CD4-positive, alpha-beta T cell (primary cell): Measurements from ENCODE around the gene BTBD9. TPM values are rescaled to one million over a fixed set of nuclear protein-coding genes. Genes with fewer than 3 reads are reported as not detected.

Source experiments
- ATAC-seq: fragments of 200-7000 bp; cut with Tn5 transposase; one replicate; pipeline ENCODE4 v1.10.0; 2022; ENCODE audit warnings: mild to moderate bottlenecking; ENCODE audit not compliant: poor library complexity
- CTCF ChIA-PET: fragments of 350-600 bp; sonication (Branson Sonifier 250); formaldehyde crosslinking; loops from one replicate; lab custom pipeline; 2021; ENCODE audit warnings: antibody characterized with exemption, inconsistent platforms; lab: Charles Lee
- POLR2A ChIA-PET: fragments of 350-600 bp; sonication (Branson Sonifier 250); formaldehyde crosslinking; loops from one replicate; lab custom pipeline; 2021; ENCODE audit warnings: antibody characterized with exemption, inconsistent platforms; lab: Charles Lee
- DNase-seq, 14 experiments: peaks; one replicate each; pipeline ENCODE4 v3.0.0-alpha.2; 2013 to 2020; ENCODE audit warnings: mixed read lengths in 2 of 14
- H3K27ac ChIP-seq, 2 donors: one replicate each; pipeline versions ENCODE4 v1.5.1 to v1.7.0; 2013; ENCODE audit warnings: low read length in 2 of 2, low read depth in 1 of 2, mild to moderate bottlenecking in 1 of 2
- H3K27me3 ChIP-seq, 2 experiments: 1 replicate in 1 of 2; 2 replicates in 1 of 2; pipeline versions ENCODE4 v1.6.1 to v1.7.0; 2013; ENCODE audit warnings: low read length in 2 of 2, control low read depth in 1 of 2, mild to moderate bottlenecking in 1 of 2, moderate library complexity in 1 of 2; ENCODE audit not compliant: insufficient read depth in 2 of 2, control insufficient read depth in 1 of 2
- H3K36me3 ChIP-seq: one replicate; pipeline ENCODE4 v1.6.1; 2013; ENCODE audit warnings: low read length, control low read depth; ENCODE audit not compliant: insufficient read depth
- H3K4me1 ChIP-seq: one replicate; pipeline ENCODE4 v1.6.1; 2013; ENCODE audit warnings: low read length, control low read depth; ENCODE audit not compliant: insufficient read depth
- H3K4me3 ChIP-seq: one replicate; pipeline ENCODE4 v1.5.1; 2013; ENCODE audit warnings: mild to moderate bottlenecking, low read length, moderate library complexity
- H3K9me3 ChIP-seq, 2 experiments: 1 replicate in 1 of 2; 2 replicates in 1 of 2; pipeline versions ENCODE4 v1.6.1 to v1.7.0; 2013; ENCODE audit warnings: low read length in 2 of 2, mild to moderate bottlenecking in 2 of 2, control low read depth in 1 of 2, moderate library complexity in 1 of 2; ENCODE audit not compliant: control insufficient read depth in 1 of 2, insufficient read depth in 1 of 2
- H3K27ac Mint-ChIP-seq: one replicate; pipeline ENCODE4 v1.8.0; 2020; ENCODE audit warnings: mixed read lengths
- H3K27me3 Mint-ChIP-seq: one replicate; pipeline ENCODE4 v1.8.0; 2021; ENCODE audit warnings: mixed read lengths
- H3K36me3 Mint-ChIP-seq: one replicate; pipeline ENCODE4 v1.8.0; 2021; ENCODE audit warnings: low read depth, mixed read lengths
- H3K4me1 Mint-ChIP-seq: one replicate; pipeline ENCODE4 v1.8.0; 2021; ENCODE audit warnings: low read depth, mixed read lengths
- H3K4me3 Mint-ChIP-seq: one replicate; pipeline ENCODE4 v1.8.0; 2020; ENCODE audit warnings: mild to moderate bottlenecking, mixed read lengths
- H3K9me3 Mint-ChIP-seq: one replicate; pipeline ENCODE4 v1.8.0; 2020; ENCODE audit warnings: mixed read lengths
- intact Hi-C, 2 experiments: fragments of 100-400 bp; cut with DNase I in 1 of 2; cut with micrococcal nuclease in 1 of 2; formaldehyde crosslinking; loops; one replicate each; pipeline versions ENCODE4 v1.15.1 to v1.9.0; 2023 to 2025; cut with DNase I, micrococcal nuclease
- total RNA-seq, 174 experiments: library from RNA in 2 of 174; stranded (reverse) in 2 of 174; gene quantifications; one replicate each; pipeline ENCODE4 v1.2.3 and lab custom pipeline; 2021 to 2026
- TF ChIP-seq, protein P1 (sequence below): fragments of 200-600 bp; IDR thresholded peaks from one replicate; pipeline ENCODE4 v1.8.0; 2022; ENCODE audit warnings: antibody characterized with exemption, mild to moderate bottlenecking

BTBD9 gene
- total RNA-seq, 2 experiments from 2014 or later, result 58.7 to 59.3 TPM

DNA sequence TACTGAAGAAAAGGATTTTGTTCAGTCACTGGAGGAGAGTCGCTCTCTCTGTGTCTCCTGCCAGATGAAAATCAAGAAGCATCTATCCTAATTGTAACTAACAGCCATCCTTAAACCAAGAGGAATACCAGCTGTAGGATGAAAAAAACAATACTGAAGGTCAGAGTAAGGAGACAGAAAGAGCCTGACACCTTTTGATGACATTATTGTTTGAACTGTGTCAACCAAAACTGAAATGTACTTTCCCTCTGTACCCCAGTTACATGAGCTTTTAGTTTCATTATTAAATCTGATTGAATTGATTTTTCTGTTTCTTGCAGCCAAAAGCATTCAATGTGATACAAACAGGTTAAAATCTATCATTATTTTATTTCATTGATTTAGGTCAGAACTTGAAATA lies 17.2 kb upstream of the BTBD9 start:
- Mint-ChIP-seq H3K9me3 (no peaks in the 10 kb centered on the region), H3K27me3 (no peaks in the 10 kb centered on the region), H3K36me3 (no peaks in the 10 kb centered on the region), H3K4me1 (no peaks in the 10 kb centered on the region), H3K4me3 (no peak overlapping the region), H3K27ac (no peak overlapping the region)
- Histone ChIP-seq H3K27ac (no peak overlapping the region), H3K4me3 (no peak overlapping the region), H3K9me3 (no peaks in the 10 kb centered on the region), H3K4me1 (no peaks in the 10 kb centered on the region), H3K36me3 (peaks cover 2% of the 10 kb centered on the region), H3K27me3 (no peaks in the 10 kb centered on the region)
- ChIA-PET CTCF (no interaction called here), POLR2A (no interaction called here)
- DNase-seq (no peak), ATAC-seq (no peak)
- intact Hi-C loops, result no loop called here
- TF ChIP-seq, protein P1, sequence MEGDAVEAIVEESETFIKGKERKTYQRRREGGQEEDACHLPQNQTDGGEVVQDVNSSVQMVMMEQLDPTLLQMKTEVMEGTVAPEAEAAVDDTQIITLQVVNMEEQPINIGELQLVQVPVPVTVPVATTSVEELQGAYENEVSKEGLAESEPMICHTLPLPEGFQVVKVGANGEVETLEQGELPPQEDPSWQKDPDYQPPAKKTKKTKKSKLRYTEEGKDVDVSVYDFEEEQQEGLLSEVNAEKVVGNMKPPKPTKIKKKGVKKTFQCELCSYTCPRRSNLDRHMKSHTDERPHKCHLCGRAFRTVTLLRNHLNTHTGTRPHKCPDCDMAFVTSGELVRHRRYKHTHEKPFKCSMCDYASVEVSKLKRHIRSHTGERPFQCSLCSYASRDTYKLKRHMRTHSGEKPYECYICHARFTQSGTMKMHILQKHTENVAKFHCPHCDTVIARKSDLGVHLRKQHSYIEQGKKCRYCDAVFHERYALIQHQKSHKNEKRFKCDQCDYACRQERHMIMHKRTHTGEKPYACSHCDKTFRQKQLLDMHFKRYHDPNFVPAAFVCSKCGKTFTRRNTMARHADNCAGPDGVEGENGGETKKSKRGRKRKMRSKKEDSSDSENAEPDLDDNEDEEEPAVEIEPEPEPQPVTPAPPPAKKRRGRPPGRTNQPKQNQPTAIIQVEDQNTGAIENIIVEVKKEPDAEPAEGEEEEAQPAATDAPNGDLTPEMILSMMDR, result no peak

DNA sequence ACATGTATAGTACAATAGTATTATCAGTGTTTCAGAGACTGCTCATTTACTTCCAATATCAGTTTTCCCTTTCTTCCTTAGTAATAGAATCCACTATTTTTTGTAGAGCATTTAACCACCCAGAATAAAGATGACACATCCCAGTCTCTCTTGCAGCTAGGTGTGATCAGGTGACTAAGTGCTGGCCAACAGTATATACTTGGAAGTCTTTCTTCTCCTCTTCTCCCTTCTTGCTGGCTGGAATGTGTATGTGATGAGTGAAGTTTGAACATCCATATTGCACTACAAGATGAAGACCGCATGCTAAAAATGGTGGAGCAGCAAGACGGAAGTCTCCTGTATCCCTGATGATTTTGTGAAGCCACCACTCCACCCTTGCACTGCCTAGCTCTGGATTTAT lies 14.5 kb upstream of the BTBD9 start:
- Mint-ChIP-seq H3K4me1 (no peaks in the 10 kb centered on the region), H3K4me3 (no peak overlapping the region), H3K27me3 (no peaks in the 10 kb centered on the region), H3K27ac (no peak overlapping the region), H3K36me3 (peaks cover 9% of the 10 kb centered on the region), H3K9me3 (no peaks in the 10 kb centered on the region)
- Histone ChIP-seq H3K4me1 (no peaks in the 10 kb centered on the region), H3K9me3 (no peaks in the 10 kb centered on the region), H3K27me3 (no peaks in the 10 kb centered on the region), H3K36me3 (peaks cover 2% of the 10 kb centered on the region), H3K4me3 (no peak overlapping the region), H3K27ac (no peak overlapping the region)
- CTCF ChIA-PET, result no interaction called here
- no peak for ATAC-seq
- POLR2A ChIA-PET, result no interaction called here
- TF ChIP-seq, protein P1, result no peak
- no peak for DNase-seq
- intact Hi-C loops, result no loop called here

DNA sequence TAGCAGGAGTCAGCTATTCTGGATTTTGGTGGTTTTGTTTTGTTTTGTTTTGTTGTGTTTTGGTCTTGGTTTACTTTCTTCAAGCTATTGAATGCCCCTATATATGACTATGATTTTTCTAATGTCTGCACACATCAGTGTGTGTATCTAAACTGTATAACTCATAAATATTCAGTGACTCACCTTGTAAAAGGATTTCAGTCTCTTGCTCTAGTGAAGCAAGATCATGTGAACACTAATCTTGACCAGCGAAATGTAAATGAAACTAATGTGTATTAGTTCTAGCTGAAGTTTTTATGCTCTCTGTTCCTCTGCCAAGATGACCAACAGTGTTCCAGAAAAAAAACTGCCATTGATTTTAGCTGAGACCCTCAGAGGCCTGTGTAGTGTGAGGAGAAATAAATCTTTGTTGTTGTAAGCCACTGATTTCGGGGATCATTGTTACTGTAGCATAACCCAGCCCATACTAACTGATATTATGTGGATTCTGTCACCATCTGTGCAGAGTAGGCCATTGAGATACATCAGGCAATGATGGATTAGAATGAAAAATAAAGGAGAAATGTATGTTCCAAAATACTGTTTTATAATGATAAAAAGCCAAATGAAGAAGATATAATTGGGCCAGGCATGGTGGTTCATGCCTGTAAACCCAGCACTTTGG lies 11.5 kb upstream of the BTBD9 start:
- H3K9me3 ChIP-seq, result no peaks in the 10 kb centered on the region
- H3K27me3 ChIP-seq, result no peaks in the 10 kb centered on the region
- no peaks in the 10 kb centered on the region for H3K4me1 ChIP-seq
- intact Hi-C loops, result no loop called here
- H3K27me3 Mint-ChIP-seq, result no peaks in the 10 kb centered on the region
- POLR2A ChIA-PET, result no interaction called here
- ATAC-seq (no peak), DNase-seq (no peak)
- no peak overlapping the region for H3K4me3 Mint-ChIP-seq
- TF ChIP-seq, protein P1, result no peak
- peaks cover 2% of the 10 kb centered on the region for H3K36me3 ChIP-seq
- no peak overlapping the region for H3K27ac Mint-ChIP-seq
- no peaks in the 10 kb centered on the region for H3K4me1 Mint-ChIP-seq
- H3K36me3 Mint-ChIP-seq, result peaks cover 15% of the 10 kb centered on the region
- CTCF ChIA-PET, result no interaction called here
- H3K27ac ChIP-seq, result no peak overlapping the region
- H3K4me3 ChIP-seq, result no peak overlapping the region
- no peaks in the 10 kb centered on the region for H3K9me3 Mint-ChIP-seq
